GM18511 (cell line): Measurements from ENCODE around the gene MAP2.
A peak's percentile ranks its signal among the peaks of the same experiment; 100 is the strongest.

Source experiments
- ATAC-seq: cut with Tn5 transposase; IDR thresholded peaks from one replicate; pipeline ENCODE4 v1.9.1; 2021; ENCODE audit warnings: mild to moderate bottlenecking, moderate library complexity; ENCODE audit not compliant: unreplicated experiment

The MAP2 gene

GRCh38 chr2:209423562-209424198 lies at the start of gene MAP2:
Gene MAP2 (plus strand): TSS chr2:209424047. CDS start chr2:209653171, 229,124 bp downstream.
- peak; percentile 96 for ATAC-seq

GRCh38 chr2:209376686-209377085 lies 47.2 kb upstream of the MAP2 start:
- no peak for ATAC-seq

GRCh38 chr2:209380293-209380692 lies 43.6 kb upstream of the MAP2 start:
- ATAC-seq, result peak; percentile 100

GRCh38 chr2:209381091-209381490 lies 42.8 kb upstream of the MAP2 start:
- no peak for ATAC-seq

- no peak for ATAC-seq
Observed at GRCh38 chr2:209382775-209383174, 41.1 kb upstream of the MAP2 start.

GRCh38 chr2:209383212-209383611 lies 40.6 kb upstream of the MAP2 start:
- no peak for ATAC-seq

GRCh38 chr2:209387389-209387788 lies 36.5 kb upstream of the MAP2 start:
- no peak for ATAC-seq

GRCh38 chr2:209388446-209389037 lies 35.3 kb upstream of the MAP2 start:
- ATAC-seq, result no peak

GRCh38 chr2:209389171-209389618 lies 34.7 kb upstream of the MAP2 start:
- ATAC-seq, result no peak

GRCh38 chr2:209390839-209391238 lies 33.0 kb upstream of the MAP2 start:
- ATAC-seq, result no peak

GRCh38 chr2:209391776-209392401 lies 32.0 kb upstream of the MAP2 start:
- ATAC-seq, result no peak

- ATAC-seq, result no peak
Observed at GRCh38 chr2:209395229-209395628, 28.6 kb upstream of the MAP2 start.

GRCh38 chr2:209395652-209396051 lies 28.2 kb upstream of the MAP2 start:
- no peak for ATAC-seq

GRCh38 chr2:209398463-209398862 lies 25.4 kb upstream of the MAP2 start:
- ATAC-seq, result no peak

GRCh38 chr2:209401788-209402187 lies 22.1 kb upstream of the MAP2 start:
- no peak for ATAC-seq

GRCh38 chr2:209411296-209411695 lies 12.6 kb upstream of the MAP2 start:
- ATAC-seq, result no peak

- no peak for ATAC-seq
Observed at GRCh38 chr2:209411718-209412117, 12.1 kb upstream of the MAP2 start.

- no peak for ATAC-seq
Observed at GRCh38 chr2:209413311-209414014, 10.4 kb upstream of the MAP2 start.

GRCh38 chr2:209416913-209417312 lies 6.9 kb upstream of the MAP2 start:
- no peak for ATAC-seq

GRCh38 chr2:209422191-209422754 lies 1.6 kb upstream of the MAP2 start:
- no peak for ATAC-seq

GRCh38 chr2:209424199-209424701 lies 403 bp downstream of the MAP2 start:
- peak; percentile 32 for ATAC-seq
